NCI-H2107 treated with DMSO at 0.1 percent for 48 hours (cell line): ENCODE measurements around the gene EPOP.

Experiments
- DNase-seq: peaks from one replicate; lab custom pipeline; 2025; ENCODE audit not compliant: unreplicated experiment; lab: John Stamatoyannopoulos, UW

The EPOP gene

GRCh38 chr17:38705803-38706504, 31.2 kb upstream of the EPOP start:
- no peak for DNase-seq

DNA sequence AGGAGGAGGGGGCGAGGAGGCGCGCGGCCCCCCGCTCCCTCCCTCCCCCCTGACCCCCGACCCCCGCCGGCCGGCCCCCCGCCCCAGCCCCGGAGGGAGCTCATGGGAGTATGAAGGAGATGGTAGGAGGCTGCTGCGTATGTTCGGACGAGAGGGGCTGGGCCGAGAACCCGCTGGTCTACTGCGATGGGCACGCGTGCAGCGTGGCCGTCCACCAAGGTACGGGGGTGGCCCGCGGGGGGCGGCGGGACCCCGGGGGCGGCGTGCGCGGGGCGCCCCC, 30.7 kb upstream of the EPOP start:
- no peak for DNase-seq

DNA sequence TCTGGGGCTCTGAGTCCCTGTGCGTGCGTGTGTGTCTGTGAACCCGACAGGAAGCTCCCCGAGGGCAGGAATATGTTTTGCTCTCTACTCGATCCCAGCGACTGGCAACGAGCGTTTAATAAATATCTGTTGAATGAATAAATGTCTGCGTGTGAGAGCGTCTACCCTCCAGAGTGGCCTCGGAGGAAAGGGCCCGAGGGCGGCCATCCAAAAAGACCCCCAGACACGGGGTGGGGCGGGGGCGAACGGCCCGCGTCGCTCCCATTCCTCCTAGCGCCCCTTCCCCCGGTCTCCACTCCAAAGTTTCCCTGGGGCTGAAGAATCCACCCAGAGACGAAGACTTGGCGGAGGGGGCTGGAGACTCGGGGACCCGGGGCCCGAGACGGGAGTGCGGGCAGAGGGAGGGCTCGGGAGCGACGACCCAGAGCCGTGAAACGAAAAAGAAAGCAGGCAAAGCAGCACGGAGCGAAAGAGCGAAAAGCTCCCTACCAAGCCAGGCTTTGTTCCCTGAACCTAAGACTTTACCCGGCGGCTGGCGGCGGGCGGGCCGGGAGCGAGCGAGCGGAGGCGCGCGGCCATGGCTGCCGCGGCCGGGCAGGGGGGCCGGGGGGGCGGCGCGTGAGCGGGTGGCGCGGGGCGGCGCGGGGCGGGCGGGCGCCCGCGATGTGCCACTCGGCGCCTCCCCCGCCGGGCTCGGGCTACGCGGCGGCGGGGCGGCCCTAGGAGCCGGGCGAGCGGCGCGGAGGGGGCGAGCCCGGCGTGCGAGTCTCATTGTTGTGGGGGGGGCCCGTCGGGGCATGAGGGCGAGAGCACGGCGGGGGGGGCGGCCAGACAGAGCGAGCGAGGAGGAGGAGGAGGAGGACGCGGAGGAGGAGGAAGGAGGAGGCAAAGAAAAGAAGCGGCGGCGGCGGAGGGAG, 30.1 kb upstream of the EPOP start, which contains the start of gene MLLT6:
Gene MLLT6, plus strand, starts transcription at position 668 of the 917 bp plus-strand sequence. CDS start 360 bp downstream, outside the sequence.
- peak; percentile 51 for DNase-seq

GRCh38 chr17:38703742-38704605, 29.2 kb upstream of the EPOP start:
- DNase-seq: peak; percentile 70

DNA sequence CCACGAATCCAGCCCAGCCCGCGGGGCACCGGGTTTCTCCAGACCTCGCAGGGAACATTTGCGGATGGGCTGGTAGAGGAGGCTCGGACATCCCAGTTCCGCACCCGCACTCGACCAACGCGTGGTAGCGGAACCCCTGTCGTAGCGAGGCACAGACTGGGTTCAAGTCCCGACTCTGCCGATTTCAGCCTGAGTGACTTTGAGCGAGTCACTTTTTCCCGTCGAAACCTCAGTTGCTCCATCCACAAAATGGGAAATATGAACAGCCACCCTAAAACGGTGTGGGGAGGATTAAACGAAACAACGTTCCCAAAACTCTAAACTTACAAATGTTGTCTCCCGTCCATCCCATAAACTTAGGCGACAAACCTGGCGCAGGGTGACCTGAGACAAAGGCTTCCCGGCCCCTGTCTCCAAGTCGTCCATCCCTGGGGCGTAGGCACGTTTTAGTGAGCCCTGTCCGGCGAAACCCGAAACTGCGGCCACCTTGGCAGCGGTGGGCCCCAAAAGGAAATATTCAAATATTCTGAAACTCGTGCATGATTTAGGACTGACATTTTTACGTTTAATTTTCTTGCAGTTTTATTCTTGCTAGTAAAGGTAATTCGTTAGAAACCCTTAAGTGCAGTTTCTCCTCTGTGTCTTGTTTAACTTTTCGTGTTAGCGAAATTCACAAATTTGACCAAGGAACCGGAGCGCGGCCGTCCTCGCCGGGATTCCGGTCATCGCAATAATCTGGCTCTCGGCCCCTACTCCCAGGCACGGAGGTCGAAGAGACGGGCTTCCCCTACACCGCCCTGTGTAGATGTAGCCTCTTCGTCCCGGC, 28.4 kb upstream of the EPOP start:
- no peak for DNase-seq

- peak; percentile 36 for DNase-seq
These were observed 27.6 kb upstream of the EPOP start for GRCh38 chr17:38702166-38702915.

- no peak for DNase-seq
These were observed 26.9 kb upstream of the EPOP start for GRCh38 chr17:38701504-38702165.

GRCh38 chr17:38698760-38699159, 24.0 kb upstream of the EPOP start:
- DNase-seq: no peak

DNA sequence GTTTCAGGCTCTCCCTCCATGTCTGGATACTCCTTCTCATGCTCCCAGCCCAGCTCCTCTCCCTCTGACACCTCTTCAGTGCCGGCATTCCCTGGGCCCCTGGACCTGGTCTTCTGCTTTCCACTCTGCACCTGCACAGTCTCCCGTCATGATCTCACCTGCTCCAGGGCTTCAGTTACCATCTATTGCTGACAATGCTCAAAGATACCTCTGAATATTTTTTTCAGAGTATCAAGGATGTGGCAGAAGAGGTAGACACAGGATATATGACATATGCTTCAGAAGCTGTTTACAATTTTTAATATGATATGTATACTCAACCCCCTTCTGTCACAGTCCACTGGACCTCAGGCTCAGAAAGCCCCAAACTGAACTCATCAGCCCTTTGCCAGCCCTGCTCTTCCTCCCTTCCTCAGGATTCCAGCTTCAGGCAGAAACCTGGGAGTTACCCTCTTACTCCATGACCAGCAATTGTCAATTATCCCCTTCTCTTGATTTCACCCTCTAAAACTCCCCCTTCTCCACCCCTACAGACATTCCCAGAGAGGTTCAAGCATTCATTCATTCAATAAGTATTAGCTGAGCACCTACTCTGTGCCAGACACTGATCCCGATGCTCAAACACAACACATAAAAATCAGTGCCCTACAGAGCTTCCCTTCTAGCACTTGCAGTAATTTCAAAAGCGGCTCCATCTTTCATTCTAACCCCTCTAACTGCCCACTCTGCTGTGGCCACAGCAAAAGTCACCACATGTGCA, 22.5 kb upstream of the EPOP start:
- DNase-seq: peak; percentile 26

DNA sequence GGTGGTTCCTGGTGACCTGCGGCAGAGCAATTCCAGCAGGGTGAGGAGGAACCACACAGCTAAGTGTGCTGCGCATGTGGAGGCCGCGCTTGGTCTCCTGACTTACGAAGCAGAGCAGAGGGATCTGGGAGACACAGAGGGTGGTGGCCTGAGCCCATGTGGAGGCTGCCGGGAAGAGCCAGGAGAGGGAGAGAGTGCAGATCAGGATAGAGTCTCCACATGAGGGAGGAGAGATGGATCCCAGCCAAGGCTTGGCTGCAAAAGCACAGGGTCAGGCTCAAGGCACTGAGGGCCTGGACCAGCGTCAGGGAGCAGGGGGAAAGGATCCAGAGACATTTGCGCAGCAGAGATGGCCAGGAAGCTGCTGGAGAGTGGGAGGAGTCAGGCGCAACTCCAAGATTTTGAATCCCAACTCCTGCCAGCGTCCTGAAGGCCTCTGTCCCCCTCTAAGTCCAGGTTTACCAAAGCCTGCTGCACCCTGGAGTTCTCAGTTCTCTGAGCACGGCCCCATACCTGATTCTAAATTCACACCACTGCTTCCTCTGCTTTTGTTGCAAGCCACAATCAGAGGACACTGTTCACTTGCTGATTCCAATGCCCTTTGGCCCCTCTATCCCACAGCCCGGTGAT, 19.1 kb upstream of the EPOP start:
- no peak for DNase-seq

GRCh38 chr17:38691154-38691553, 16.4 kb upstream of the EPOP start:
- no peak for DNase-seq

- DNase-seq: no peak
These were observed 15.6 kb upstream of the EPOP start for GRCh38 chr17:38690386-38690785.

DNA sequence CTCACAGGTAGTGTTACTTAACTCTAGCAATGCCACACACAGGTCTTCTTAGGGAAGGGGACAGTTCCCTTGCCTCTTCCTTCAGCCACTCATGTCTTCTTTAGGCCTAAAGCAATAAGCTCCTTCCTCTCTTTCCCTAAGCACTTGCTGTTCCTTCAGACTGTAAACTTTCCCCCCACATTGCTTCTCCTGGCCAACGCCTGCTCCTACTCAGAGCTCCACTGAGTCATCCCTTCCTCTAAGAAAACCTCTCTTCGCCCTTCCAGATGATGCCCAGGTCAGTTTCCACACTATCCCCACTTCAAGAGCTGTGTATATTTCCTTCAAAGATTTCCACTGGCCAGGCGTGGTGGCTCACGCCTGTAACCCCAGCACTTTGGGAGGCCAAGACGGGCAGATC, 12.5 kb upstream of the EPOP start:
- no peak for DNase-seq

- no peak for DNase-seq
These were observed 10.7 kb upstream of the EPOP start for GRCh38 chr17:38685491-38685890.

DNA sequence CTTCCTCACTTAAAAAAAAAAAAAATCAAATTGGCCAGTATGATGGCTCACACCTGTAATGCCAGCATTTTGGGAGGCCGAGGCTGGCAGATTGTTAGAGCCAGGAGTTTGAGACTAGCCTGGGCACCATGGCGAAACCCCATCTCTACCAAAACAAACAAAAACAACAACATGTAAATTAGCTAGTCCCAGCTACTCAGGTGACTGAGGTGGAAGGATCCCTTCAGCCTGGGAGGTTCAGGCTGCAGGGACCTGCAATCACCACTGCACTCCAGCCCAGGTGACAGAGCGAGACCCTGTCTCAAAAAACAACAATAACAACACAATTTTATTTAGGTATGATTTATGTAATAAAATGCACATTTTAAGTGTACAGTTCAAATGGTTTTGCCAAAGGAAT, 6.3 kb upstream of the EPOP start:
- no peak for DNase-seq

- DNase-seq: no peak
These were observed 3.1 kb upstream of the EPOP start for GRCh38 chr17:38677819-38678218.

DNA sequence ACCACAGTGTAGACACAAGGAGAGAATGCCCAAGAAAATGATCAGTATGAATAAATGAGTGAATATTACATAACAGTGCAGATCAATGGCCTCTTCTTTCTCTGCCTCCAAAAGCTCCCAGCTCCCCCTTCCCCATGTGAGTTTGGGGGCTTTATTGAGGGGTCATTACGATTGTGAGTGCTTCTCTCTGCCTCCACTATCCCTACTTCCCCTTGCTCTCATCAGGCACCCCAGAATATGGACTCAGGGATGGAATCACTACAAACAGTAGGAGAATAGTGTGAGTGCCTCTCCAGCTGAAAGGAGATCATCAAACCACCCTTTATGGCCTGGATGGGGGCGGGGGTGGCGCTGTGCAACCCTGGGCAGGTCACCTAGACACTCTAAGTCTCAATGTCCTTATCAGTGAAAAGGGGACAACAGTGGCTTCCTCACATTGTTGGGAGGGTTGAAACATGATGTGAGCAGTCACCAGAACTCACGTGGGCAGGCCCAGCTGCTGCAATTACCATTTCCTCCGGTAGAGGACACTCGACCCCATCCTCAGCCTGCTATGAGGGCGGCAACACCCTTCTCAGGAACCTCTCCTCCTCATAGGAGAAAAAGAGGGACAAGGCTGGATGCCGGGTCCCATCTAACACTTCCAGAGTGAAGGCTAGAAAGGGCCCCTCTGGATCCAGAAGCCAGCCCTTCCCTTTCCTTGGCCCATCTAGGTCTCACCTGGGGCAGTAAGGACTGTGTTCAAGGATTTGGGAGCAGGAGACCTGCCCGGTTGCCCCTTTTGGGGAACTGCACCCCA, 2.1 kb upstream of the EPOP start:
- peak; percentile 65 for DNase-seq
